Neuronal stem cell (in vitro differentiated cells): ENCODE data around the gene CCDC136.

Experiments used
- DNase-seq: peaks from one replicate; pipeline ENCODE4 v3.0.0-alpha.2; 2013; ENCODE audit warnings: low spot score
- H2AFZ ChIP-seq: one replicate; pipeline ENCODE4 v1.6.1; 2013; ENCODE audit warnings: mild to moderate bottlenecking, low read length, inconsistent platforms
- H2AK5ac ChIP-seq: 2 replicates; pipeline ENCODE4 v1.6.1; 2013; ENCODE audit warnings: low read depth, mild to moderate bottlenecking, inconsistent platforms, low read length, moderate library complexity, mixed read lengths
- H2BK120ac ChIP-seq: 2 replicates; pipeline ENCODE4 v1.6.1; 2013; ENCODE audit warnings: low read depth, mild to moderate bottlenecking, inconsistent platforms, low read length, moderate library complexity, mixed read lengths
- H2BK12ac ChIP-seq: one replicate; pipeline ENCODE4 v1.6.1; 2013; ENCODE audit warnings: low read length, inconsistent platforms
- H2BK15ac ChIP-seq: 2 replicates; pipeline ENCODE4 v1.6.1; 2013; ENCODE audit warnings: mild to moderate bottlenecking, low read length, inconsistent platforms, mixed read lengths
- H2BK5ac ChIP-seq: one replicate; pipeline ENCODE4 v1.6.1; 2013; ENCODE audit warnings: inconsistent platforms, mild to moderate bottlenecking, low read length, moderate library complexity
- H3K14ac ChIP-seq: one replicate; pipeline ENCODE4 v1.6.1; 2013; ENCODE audit warnings: low read length, inconsistent platforms
- H3K18ac ChIP-seq: 2 replicates; pipeline ENCODE4 v1.6.1; 2013; ENCODE audit warnings: low read length, inconsistent platforms
- H3K23ac ChIP-seq: 2 replicates; pipeline ENCODE4 v1.6.1; 2013; ENCODE audit warnings: low read depth, mild to moderate bottlenecking, mixed read lengths, low read length, inconsistent platforms; ENCODE audit not compliant: poor library complexity
- H3K27ac ChIP-seq: replicated peaks from 3 replicates; pipeline ENCODE4 v1.5.1; 2013; ENCODE audit warnings: low read length, inconsistent platforms
- H3K27me3 ChIP-seq, 3 experiments: 2 replicates each; pipeline ENCODE4 v1.6.1; 2013; ENCODE audit warnings: low read length in 3 of 3, mild to moderate bottlenecking in 2 of 3, inconsistent platforms in 1 of 3, low read depth in 1 of 3, mixed read lengths in 1 of 3, moderate library complexity in 1 of 3; ENCODE audit not compliant: control insufficient read depth in 3 of 3, insufficient read depth in 3 of 3
- H3K36me3 ChIP-seq, 2 donors: replicated peaks in 1 of 2; 2 replicates each; pipeline ENCODE4 v1.6.1; 2013; ENCODE audit warnings: low read length in 2 of 2; ENCODE audit not compliant: control insufficient read depth in 2 of 2, insufficient read depth in 2 of 2
- H3K4ac ChIP-seq: 2 replicates; pipeline ENCODE4 v1.6.1; 2013; ENCODE audit warnings: inconsistent platforms, mild to moderate bottlenecking, low read length, moderate library complexity
- H3K4me1 ChIP-seq, 2 donors: 1 replicate in 1 of 2; 2 replicates in 1 of 2; pipeline ENCODE4 v1.6.1; 2013; ENCODE audit warnings: low read length in 2 of 2, low read depth in 1 of 2; ENCODE audit not compliant: control insufficient read depth in 2 of 2, insufficient read depth in 1 of 2
- H3K4me2 ChIP-seq: one replicate; pipeline ENCODE4 v1.6.1; 2013; ENCODE audit warnings: mild to moderate bottlenecking, low read length, inconsistent platforms; ENCODE audit not compliant: insufficient read depth, poor library complexity, severe bottlenecking
- H3K4me3 ChIP-seq, 2 donors: 2 replicates each; pipeline ENCODE4 v1.5.1; 2013; ENCODE audit warnings: low read length in 2 of 2, mild to moderate bottlenecking in 2 of 2, inconsistent platforms in 1 of 2, moderate library complexity in 1 of 2
- H3K79me1 ChIP-seq: one replicate; pipeline ENCODE4 v1.6.1; 2013; ENCODE audit warnings: low read depth, mild to moderate bottlenecking, inconsistent platforms, low read length, moderate library complexity
- H3K9ac ChIP-seq: one replicate; pipeline ENCODE4 v1.6.1; 2013; ENCODE audit warnings: mild to moderate bottlenecking, low read depth, low read length, inconsistent platforms; ENCODE audit not compliant: poor library complexity
- H3K9me3 ChIP-seq, 2 donors: replicated peaks in 1 of 2; 2 replicates each; pipeline versions ENCODE3 to v1.6.1; 2013; ENCODE audit warnings: low read length in 2 of 2, mild to moderate bottlenecking in 2 of 2, inconsistent platforms in 1 of 2, low read depth in 1 of 2, mixed read lengths in 1 of 2, moderate library complexity in 1 of 2; ENCODE audit not compliant: control insufficient read depth in 2 of 2, insufficient read depth in 1 of 2
- H4K8ac ChIP-seq: one replicate; pipeline ENCODE4 v1.6.1; 2013; ENCODE audit warnings: low read depth, mild to moderate bottlenecking, inconsistent platforms, low read length, moderate library complexity
- H4K91ac ChIP-seq: one replicate; pipeline ENCODE4 v1.6.1; 2013; ENCODE audit warnings: low read length, low read depth, mild to moderate bottlenecking, inconsistent platforms; ENCODE audit not compliant: poor library complexity
- WGBS, 2 donors: extraction: QIAGEN DNeasy Blood & Tissue Kit; methylation state at CpG; one replicate each; pipeline ENCODE4 v1.1.7; 2013; ENCODE audit warnings: missing lambda C conversion rate in 2 of 2, mixed read lengths in 1 of 2; ENCODE audit not compliant: insufficient read length in 2 of 2, insufficient replicate concordance in 1 of 2; ENCODE audit errors: extremely low coverage in 2 of 2; 5-methylcytosine and 5-hydroxymethylcytosine counted together

The CCDC136 gene

DNA sequence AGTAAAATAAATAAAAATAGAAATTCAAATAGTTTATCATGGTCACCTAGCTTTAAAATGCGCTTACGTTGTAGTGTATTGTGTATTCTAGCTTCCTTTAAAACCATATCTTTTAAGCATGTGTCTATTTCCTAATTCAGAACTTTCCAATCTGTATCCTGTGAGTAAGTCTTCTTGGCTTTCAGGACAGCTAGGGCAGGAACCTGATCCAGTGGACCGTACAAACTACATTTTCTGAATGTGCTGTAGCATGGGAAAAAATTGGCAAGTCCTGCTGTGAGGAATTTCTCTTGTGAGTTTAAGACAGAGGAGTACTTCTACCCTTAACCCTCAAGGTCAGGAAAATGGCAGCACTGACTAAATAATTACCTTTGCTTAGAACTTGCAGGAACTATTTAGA lies 28.2 kb upstream of the CCDC136 start:
- no peak overlapping the region for H3K9ac ChIP-seq
- H3K27me3 ChIP-seq, result no peaks in the 10 kb centered on the region
- H4K8ac ChIP-seq, result no peak overlapping the region
- H3K36me3 ChIP-seq, result peaks cover 15 to 92% of the 10 kb centered on the region in 2 donors
- no peak overlapping the region for H3K4me3 ChIP-seq
- H2BK12ac ChIP-seq, result no peak overlapping the region
- no peak overlapping the region for H3K14ac ChIP-seq
- H3K18ac ChIP-seq, result no peak overlapping the region
- H3K27ac ChIP-seq, result no peak overlapping the region
- H2BK5ac ChIP-seq, result no peak overlapping the region
- H4K91ac ChIP-seq, result no peak overlapping the region
- H3K23ac ChIP-seq, result no peak overlapping the region
- H3K4ac ChIP-seq, result no peak overlapping the region
- H3K4me2 ChIP-seq, result no peak overlapping the region
- WGBS, 2 donors, result no CpG with 5 or more reads among the region's 3 CpGs
- H2AK5ac ChIP-seq, result no peak overlapping the region
- H3K9me3 ChIP-seq, result no peaks in the 10 kb centered on the region
- H2BK15ac ChIP-seq, result no peak overlapping the region
- H2AFZ ChIP-seq, result no peak overlapping the region
- no peaks in the 10 kb centered on the region for H3K79me1 ChIP-seq
- H2BK120ac ChIP-seq, result no peak overlapping the region
- no peak for DNase-seq
- H3K4me1 ChIP-seq, result no peaks in the 10 kb centered on the region

DNA sequence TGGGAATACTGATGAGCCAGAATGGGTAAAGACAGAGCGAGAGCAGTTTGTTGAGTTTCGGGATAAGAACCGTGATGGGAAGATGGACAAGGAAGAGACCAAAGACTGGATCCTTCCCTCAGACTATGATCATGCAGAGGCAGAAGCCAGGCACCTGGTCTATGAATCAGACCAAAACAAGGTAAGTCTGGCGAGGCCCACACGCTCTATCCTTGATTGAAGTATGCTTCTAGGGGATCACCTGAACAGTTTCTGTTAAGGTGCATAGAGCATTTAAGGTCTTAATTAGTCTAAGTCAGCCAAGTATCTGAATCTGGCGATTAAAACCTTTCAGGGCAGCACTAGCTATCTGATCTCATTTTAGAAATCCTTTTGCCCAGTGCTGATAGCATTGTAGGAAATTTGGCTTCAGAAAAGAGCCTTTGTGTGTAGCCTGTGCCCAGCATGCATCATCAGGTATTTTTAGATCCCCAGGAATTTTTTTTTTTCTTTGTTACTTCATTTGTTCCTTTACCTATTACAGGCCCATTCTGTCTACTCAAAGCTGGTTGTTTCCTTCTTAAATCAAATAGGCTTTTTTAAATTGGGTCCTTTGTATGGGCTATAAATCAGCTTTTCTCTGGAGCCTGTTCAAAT lies 24.2 kb upstream of the CCDC136 start:
- no CpG with 5 or more reads among the region's 6 CpGs for WGBS, 2 donors
- no peaks in the 10 kb centered on the region for H3K79me1 ChIP-seq
- H3K4me1 ChIP-seq, result no peaks in the 10 kb centered on the region
- no peak overlapping the region for H3K9ac ChIP-seq
- H3K9me3 ChIP-seq, result no peaks in the 10 kb centered on the region
- no peak overlapping the region for H3K4me2 ChIP-seq
- H3K36me3 ChIP-seq, result peaks cover 21 to 94% of the 10 kb centered on the region in 2 donors
- no peak overlapping the region for H2BK12ac ChIP-seq
- no peak overlapping the region for H3K4ac ChIP-seq
- no peak overlapping the region for H2AFZ ChIP-seq
- H2BK15ac ChIP-seq, result no peak overlapping the region
- no peak overlapping the region for H3K4me3 ChIP-seq
- DNase-seq, result no peak
- no peak overlapping the region for H3K27ac ChIP-seq
- no peak overlapping the region for H2BK5ac ChIP-seq
- H2AK5ac ChIP-seq, result no peak overlapping the region
- H3K23ac ChIP-seq, result no peak overlapping the region
- no peak overlapping the region for H3K14ac ChIP-seq
- no peak overlapping the region for H2BK120ac ChIP-seq
- H4K8ac ChIP-seq, result no peak overlapping the region
- H3K18ac ChIP-seq, result no peak overlapping the region
- no peak overlapping the region for H4K91ac ChIP-seq
- H3K27me3 ChIP-seq, result no peaks in the 10 kb centered on the region

DNA sequence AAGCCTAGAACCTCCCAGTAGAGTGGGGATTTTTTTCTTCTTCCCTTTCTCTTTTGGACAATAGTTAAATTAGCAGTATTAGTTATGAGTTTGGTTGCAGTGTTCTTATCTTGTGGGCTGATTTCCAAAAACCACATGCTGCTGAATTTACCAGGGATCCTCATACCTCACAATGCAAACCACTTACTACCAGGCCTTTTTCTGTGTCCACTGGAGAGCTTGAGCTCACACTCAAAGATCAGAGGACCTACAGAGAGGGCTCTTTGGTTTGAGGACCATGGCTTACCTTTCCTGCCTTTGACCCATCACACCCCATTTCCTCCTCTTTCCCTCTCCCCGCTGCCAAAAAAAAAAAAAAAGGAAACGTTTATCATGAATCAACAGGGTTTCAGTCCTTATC lies 21.5 kb upstream of the CCDC136 start:
- no peak overlapping the region for H3K23ac ChIP-seq
- H3K18ac ChIP-seq, result no peak overlapping the region
- peaks cover 24 to 87% of the 10 kb centered on the region in 2 donors for H3K36me3 ChIP-seq
- peaks cover 0 to 6% of the 10 kb centered on the region in 2 donors for H3K9me3 ChIP-seq
- no peak overlapping the region for H3K9ac ChIP-seq
- H2AFZ ChIP-seq, result no peak overlapping the region
- no peak overlapping the region for H2BK5ac ChIP-seq
- no peak overlapping the region for H4K8ac ChIP-seq
- H4K91ac ChIP-seq, result no peak overlapping the region
- H3K4me3 ChIP-seq, result no peak overlapping the region
- no peak overlapping the region for H3K4me2 ChIP-seq
- no peak overlapping the region for H3K4ac ChIP-seq
- no peak overlapping the region for H2BK12ac ChIP-seq
- no peak overlapping the region for H3K27ac ChIP-seq
- no peak overlapping the region for H2BK120ac ChIP-seq
- no peaks in the 10 kb centered on the region for H3K79me1 ChIP-seq
- no peak for DNase-seq
- no peak overlapping the region for H3K14ac ChIP-seq
- H3K4me1 ChIP-seq, result no peaks in the 10 kb centered on the region
- no CpG with 5 or more reads among the region's 2 CpGs for WGBS, 2 donors
- H3K27me3 ChIP-seq, result no peaks in the 10 kb centered on the region
- no peak overlapping the region for H2AK5ac ChIP-seq
- H2BK15ac ChIP-seq, result no peak overlapping the region

DNA sequence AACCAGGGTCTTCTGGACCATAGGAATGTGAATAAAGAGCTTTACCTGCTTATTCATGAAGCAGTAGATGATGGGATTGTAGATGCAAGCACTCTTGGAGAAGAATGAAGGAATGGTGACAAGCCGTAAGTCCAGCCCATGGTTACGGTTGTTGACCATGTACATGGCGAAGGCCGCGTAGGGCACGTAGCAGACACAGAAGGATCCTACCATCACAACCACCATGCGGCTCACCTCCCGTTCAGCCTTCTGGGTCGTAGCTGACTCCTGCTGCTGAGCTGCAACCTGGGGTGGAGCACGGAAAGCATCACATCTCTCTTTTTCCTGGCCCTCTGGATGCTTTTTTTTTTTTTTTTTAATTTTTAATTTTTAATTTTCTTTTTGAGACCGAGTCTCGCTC lies 18.2 kb upstream of the CCDC136 start:
- H4K91ac ChIP-seq, result no peak overlapping the region
- H3K27me3 ChIP-seq, result no peaks in the 10 kb centered on the region
- DNase-seq, result no peak
- no peaks in the 10 kb centered on the region for H3K79me1 ChIP-seq
- no CpG with 5 or more reads among the region's 12 CpGs for WGBS, 2 donors
- no peak overlapping the region for H3K4me2 ChIP-seq
- no peak overlapping the region for H3K18ac ChIP-seq
- H2BK120ac ChIP-seq, result no peak overlapping the region
- H3K14ac ChIP-seq, result no peak overlapping the region
- H3K9me3 ChIP-seq, result peaks cover 3 to 9% of the 10 kb centered on the region in 2 donors
- H2AFZ ChIP-seq, result no peak overlapping the region
- H3K36me3 ChIP-seq, result peaks cover 18 to 58% of the 10 kb centered on the region in 2 donors
- H2BK15ac ChIP-seq, result no peak overlapping the region
- no peaks in the 10 kb centered on the region for H3K4me1 ChIP-seq
- no peak overlapping the region for H3K23ac ChIP-seq
- H3K4ac ChIP-seq, result no peak overlapping the region
- no peak overlapping the region for H2BK5ac ChIP-seq
- H3K4me3 ChIP-seq, result peak overlapping the region in 1 of 2 donors; percentile 31
- H2BK12ac ChIP-seq, result no peak overlapping the region
- no peak overlapping the region for H3K9ac ChIP-seq
- H4K8ac ChIP-seq, result no peak overlapping the region
- H3K27ac ChIP-seq, result no peak overlapping the region
- H2AK5ac ChIP-seq, result no peak overlapping the region
